HepG2 (cell line): ENCODE data around the gene PTPN18. TPM values are rescaled to one million over a fixed set of nuclear protein-coding genes. Genes with fewer than 3 reads are reported as not detected.

Experiments
- ATAC-seq: fragments of 200-7000 bp; cut with Tn5 transposase; 3 replicates; pipeline ENCODE4 v1.9.1; 2020; ENCODE audit warnings: mild to moderate bottlenecking, moderate library complexity
- BruUV-seq: library from RNA; stranded (reverse); fragments of 400-500 nt; replicated peaks from 2 replicates; lab custom pipeline; 2021; lab: Mats Ljungman, UMichigan
- CTCF ChIA-PET: fragments of 300-600 bp; formaldehyde crosslinking; extraction: SDS; loops from one replicate; lab custom pipeline; 2021; ENCODE audit warnings: low total read pairs, inconsistent platforms, low intra/inter-chr PET ratio; lab: Yijun Ruan, JAX
- POLR2A ChIA-PET: fragments of 350-600 bp; sonication (Branson Sonifier 250); formaldehyde crosslinking; loops from one replicate; lab custom pipeline; 2020; ENCODE audit warnings: antibody characterized with exemption, inconsistent platforms; lab: Yijun Ruan, JAX
- DNase-seq: peaks from one replicate; pipeline ENCODE4 v3.0.0-alpha.2; 2015; ENCODE audit warnings: low spot score
- FAIRE-seq: peaks from 3 replicates; lab custom pipeline; 2011; peaks lifted over from hg19 to GRCh38; lab: Jason Lieb, UNC
- H2AFZ ChIP-seq: one replicate; pipeline ENCODE4 v1.6.1; 2011; ENCODE audit warnings: low read length, inconsistent platforms
- H3K27ac ChIP-seq: fragments of 300-600 bp; 3 replicates; pipeline ENCODE4 v1.8.0; 2011; ENCODE audit warnings: mixed run types, mild to moderate bottlenecking, mixed read lengths, low read length, inconsistent platforms; ENCODE audit not compliant: insufficient read depth; ENCODE audit errors: extremely low read length
- H3K27me3 ChIP-seq, 2 experiments: fragments of 200-600 bp in 1 of 2; 2 replicates in 1 of 2; 3 replicates in 1 of 2; pipeline versions ENCODE4 v1.6.0 to v1.8.0; 2011; ENCODE audit warnings: low read length in 2 of 2, mild to moderate bottlenecking in 2 of 2, moderate library complexity in 2 of 2, inconsistent platforms in 1 of 2; ENCODE audit not compliant: insufficient read depth in 2 of 2, control insufficient read depth in 1 of 2
- H3K36me3 ChIP-seq, 2 experiments: fragments of 200-600 bp in 1 of 2; replicated peaks in 1 of 2; 2 replicates in 1 of 2; 3 replicates in 1 of 2; pipeline versions ENCODE4 v1.5.1 to v1.8.0; 2011; ENCODE audit warnings: low read length in 2 of 2, inconsistent platforms in 1 of 2; ENCODE audit not compliant: insufficient read depth in 2 of 2, control insufficient read depth in 1 of 2
- H3K4me1 ChIP-seq: 2 replicates; pipeline ENCODE4 v1.5.1; 2012; ENCODE audit warnings: low read length, inconsistent platforms; ENCODE audit not compliant: insufficient read depth
- H3K4me2 ChIP-seq: 2 replicates; pipeline ENCODE4 v1.6.0; 2011; ENCODE audit warnings: low read depth, low read length, inconsistent platforms
- H3K4me3 ChIP-seq, 3 experiments: fragments of 200-600 bp in 1 of 3; sonication (generic), shearing (Covaris generic) in 1 of 3; replicated peaks in 1 of 3; 2 replicates each; pipeline ENCODE4 v1.5.1; 2011 to 2016; ENCODE audit warnings: low read length in 3 of 3, inconsistent platforms in 2 of 3, low read depth in 2 of 3, mild to moderate bottlenecking in 2 of 3, control low read depth in 1 of 3, mixed read lengths in 1 of 3; ENCODE audit not compliant: insufficient read depth in 1 of 3
- H3K79me2 ChIP-seq: one replicate; pipeline ENCODE4 v1.6.1; 2011; ENCODE audit warnings: low read length, inconsistent platforms; ENCODE audit not compliant: insufficient read depth
- H3K9ac ChIP-seq: 2 replicates; pipeline ENCODE4 v1.6.0; 2011; ENCODE audit warnings: mild to moderate bottlenecking, low read depth, low read length, inconsistent platforms; ENCODE audit not compliant: insufficient read depth
- H3K9me3 ChIP-seq: 2 replicates; pipeline ENCODE4 v1.5.1; 2012; ENCODE audit warnings: mild to moderate bottlenecking, low read length
- H4K20me1 ChIP-seq: 2 replicates; pipeline ENCODE4 v1.6.0; 2011; ENCODE audit warnings: inconsistent platforms, mild to moderate bottlenecking, low read length, moderate library complexity; ENCODE audit not compliant: insufficient read depth
- CBX1 ChIP-seq: IDR thresholded peaks from one replicate; pipeline ENCODE4 v1.6.1; 2016; ENCODE audit warnings: antibody characterized with exemption, low read depth
- HCFC1 ChIP-seq: fragments of 150-350 bp; IDR thresholded peaks from 2 replicates; pipeline ENCODE4 v1.6.1; 2014; ENCODE audit warnings: low read depth, low read length
- HOXA3 ChIP-seq: sonication (generic); formaldehyde crosslinking; IDR thresholded peaks from 2 replicates; pipeline ENCODE4 v1.5.0; 2020; ENCODE audit warnings: missing genetic modification reagents
- MTERF4 ChIP-seq: sonication (generic); formaldehyde crosslinking; IDR thresholded peaks from 2 replicates; pipeline ENCODE4 v1.8.0; 2023; ENCODE audit warnings: mild to moderate bottlenecking, missing genetic modification reagents
- SIN3A ChIP-seq: IDR thresholded peaks from 2 replicates; pipeline ENCODE4 v1.6.1; 2011; ENCODE audit warnings: low read depth, mild to moderate bottlenecking, control low read depth, low read length, borderline replicate concordance
- ZNF232 ChIP-seq: sonication (generic); formaldehyde crosslinking; IDR thresholded peaks from 2 replicates; pipeline ENCODE4 v1.4.0; 2020; ENCODE audit warnings: missing genetic modification reagents, borderline replicate concordance
- ZNF234 ChIP-seq: sonication (generic); formaldehyde crosslinking; conservative IDR thresholded peaks from 2 replicates; pipeline ENCODE4 v1.5.1; 2020; ENCODE audit warnings: mild to moderate bottlenecking, missing genetic modification reagents
- WGBS: methylation state at CpG from one replicate; pipeline ENCODE4 v1.1.6; 2017; ENCODE audit warnings: low lambda C conversion rate; 5-methylcytosine and 5-hydroxymethylcytosine counted together
- in situ Hi-C: cut with HindIII; loops from 2 replicates; pipeline ENCODE4 v1.10.0; 2017; ENCODE audit warnings: low pct_unique_long_range_greater_than_20kb; ENCODE audit not compliant: extremely low pct_ligation_motif_present
- intact Hi-C: fragments of 100-400 bp; cut with micrococcal nuclease; formaldehyde crosslinking; loops from one replicate; pipeline ENCODE4 v1.10.0; 2022; ENCODE audit not compliant: unreplicated experiment
- polyA plus RNA-seq, 8 experiments: library from polyadenylated mRNA; depleted of rRNA in 3 of 8; stranded (reverse) in 7 of 8; unstranded in 1 of 8; fragments of >200 nt; fragmentation: Illumina TruSeq in 4 of 8; extraction: Trizol in 4 of 8; gene quantifications; 2 replicates each; pipeline versions ENCODE4 v1.2.1 to v1.2.3, GENCODE V29; 2011 to 2016; ENCODE audit warnings: low read depth in 4 of 8, missing spikeins in 1 of 8, mixed read lengths in 1 of 8; ENCODE audit not compliant: insufficient read depth in 1 of 8
- total RNA-seq, 5 experiments: library from RNA; depleted of rRNA; stranded (reverse); fragments of >200 nt; fragmentation: Illumina TruSeq; extraction: Trizol; gene quantifications; 2 replicates each; pipeline ENCODE4 v1.2.3, GENCODE V29; 2016; ENCODE audit warnings: low read depth in 1 of 5

The PTPN18 gene
- total and polyA plus RNA-seq, 2 of the 13 experiments (the other 11 are each of a cell fraction or from before 2014, with no cell fraction given) = 14.8 to 39.6 TPM

- TF ChIP-seq MTERF4 (CRISPR knock-in tag) (no peak), SIN3A (no peak), CBX1 (no peak), ZNF234 (CRISPR knock-in tag) (no peak)
These were observed 10.9 kb downstream of the PTPN18 start (continued) for GRCh38 chr2:130366720-130367119.

GRCh38 chr2:130368786-130369185 lies 12.9 kb downstream of the PTPN18 start:
- no peak for ATAC-seq
- CTCF ChIA-PET = no interaction called here
- FAIRE-seq = no peak
- BruUV-seq = no TSS peak
- intact Hi-C loops = no loop called here
- in situ Hi-C loops = no loop called here
- Histone ChIP-seq H4K20me1 (no peaks in the 10 kb centered on the region), H3K79me2 (no peaks in the 10 kb centered on the region), H3K27ac (no peak overlapping the region), H3K36me3 (peaks cover 2 to 11% of the 10 kb centered on the region in 2 experiments; a peak in 2 of 5 replicates), H3K4me2 (no peak overlapping the region), H3K27me3 (no peaks in the 10 kb centered on the region), H2AFZ (no peak overlapping the region), H3K4me1 (no peaks in the 10 kb centered on the region), H3K9ac (no peak overlapping the region), H3K4me3 (no peak overlapping the region), H3K9me3 (no peaks in the 10 kb centered on the region)
- WGBS = 88% methylated on average over 5 of the region's 5 CpGs
- DNase-seq = no peak
- POLR2A ChIA-PET = no interaction called here
- TF ChIP-seq HCFC1 (no peak), HOXA3 (CRISPR knock-in tag) (no peak), ZNF232 (CRISPR knock-in tag) (no peak)
